Retinal pigment epithelial cell (primary cell): Measurements from ENCODE around the gene TENM3.
A peak's percentile ranks its signal among the peaks of the same experiment; 100 is the strongest.

Source experiments
- DNase-seq: peaks from one replicate; pipeline ENCODE4 v3.0.0-alpha.2; 2010; ENCODE audit warnings: low read depth
- H3K4me3 ChIP-seq: 2 replicates; pipeline ENCODE4 v1.5.1; 2011; ENCODE audit warnings: mild to moderate bottlenecking, low read length, control low read depth, moderate library complexity
- CTCF ChIP-seq: conservative IDR thresholded peaks from 2 replicates; pipeline ENCODE4 v1.5.1; 2011; ENCODE audit warnings: low read depth, low read length, control low read depth, inconsistent platforms

The TENM3 gene

GRCh38 chr4:182325397-182325796 lies 82.2 kb downstream of the TENM3 start:
- no peak overlapping the region for H3K4me3 ChIP-seq
- no peak for TF ChIP-seq CTCF
- no peak for DNase-seq

- DNase-seq: no peak
- no peak for TF ChIP-seq CTCF
- H3K4me3 ChIP-seq: no peak overlapping the region
These were observed 82.7 kb downstream of the TENM3 start for GRCh38 chr4:182325848-182326255.

GRCh38 chr4:182328505-182328904 lies 85.3 kb downstream of the TENM3 start:
- TF ChIP-seq CTCF: no peak
- DNase-seq: no peak
- no peak overlapping the region for H3K4me3 ChIP-seq

- no peak for DNase-seq
- no peak overlapping the region for H3K4me3 ChIP-seq
- no peak for TF ChIP-seq CTCF
These were observed 94.2 kb downstream of the TENM3 start for GRCh38 chr4:182337366-182337765.

GRCh38 chr4:182338063-182338462 lies 94.9 kb downstream of the TENM3 start:
- no peak overlapping the region for H3K4me3 ChIP-seq
- DNase-seq: no peak
- TF ChIP-seq CTCF: no peak

GRCh38 chr4:182338746-182339145 lies 95.5 kb downstream of the TENM3 start:
- peak; percentile 51 for DNase-seq
- TF ChIP-seq CTCF: no peak
- no peak overlapping the region for H3K4me3 ChIP-seq

GRCh38 chr4:182339221-182339641 lies 96.0 kb downstream of the TENM3 start:
- DNase-seq: peak; percentile 76
- no peak for TF ChIP-seq CTCF
- no peak overlapping the region for H3K4me3 ChIP-seq
